ENCODE results near the gene G3BP2. TPM values are rescaled to one million over a fixed set of nuclear protein-coding genes. Genes with fewer than 3 reads are reported as not detected.

G3BP2 gene
- 119 TPM for total RNA-seq

DNA sequence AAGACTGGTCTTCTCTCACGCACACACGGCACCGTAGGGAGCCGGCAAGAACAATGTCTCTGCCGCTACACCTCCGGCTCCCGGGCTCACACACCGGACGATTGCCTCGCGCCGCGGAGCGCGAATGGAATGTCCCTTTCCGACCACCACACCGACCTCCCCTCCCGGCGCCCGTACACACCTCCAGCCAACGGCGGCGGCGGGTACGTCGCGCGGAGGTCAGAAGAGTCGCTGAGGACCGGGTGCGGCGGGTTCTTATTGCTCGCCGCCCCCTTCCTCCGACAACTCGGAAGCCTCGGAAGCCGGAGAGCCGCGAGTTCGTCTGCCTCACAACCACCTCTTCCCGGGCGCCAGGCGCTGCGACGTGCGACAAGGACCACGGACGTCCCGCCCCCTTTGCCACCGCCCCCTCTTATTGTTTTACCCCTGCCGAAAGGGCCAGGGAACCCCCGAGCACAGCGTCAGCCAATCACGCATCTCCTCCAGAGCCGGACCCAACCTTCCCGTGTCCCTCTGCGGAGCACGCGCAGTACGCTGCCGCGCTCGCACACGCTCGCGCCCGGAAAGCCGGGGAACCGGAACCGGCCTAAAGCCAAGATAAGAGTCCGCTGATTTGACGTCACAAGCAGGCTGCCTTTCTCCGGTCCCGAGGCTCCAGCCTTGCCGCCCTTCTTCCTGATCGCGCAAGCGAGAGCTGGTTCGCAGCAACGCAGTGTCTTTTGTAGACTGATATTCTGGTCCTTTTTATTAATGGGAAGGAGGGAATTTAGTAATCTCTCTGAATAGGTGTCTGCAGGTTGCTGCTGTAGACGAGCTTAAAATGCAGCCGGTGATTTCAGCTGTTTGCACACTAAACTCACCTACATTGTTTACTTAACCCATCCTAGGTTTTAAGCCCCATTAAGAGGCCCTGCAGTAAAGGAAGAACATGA is at the start of gene G3BP2:
TSS of gene G3BP2 (minus strand) at position 385 of the 932 bp plus-strand sequence. CDS start 11,386 bp downstream, outside the sequence.

DNA sequence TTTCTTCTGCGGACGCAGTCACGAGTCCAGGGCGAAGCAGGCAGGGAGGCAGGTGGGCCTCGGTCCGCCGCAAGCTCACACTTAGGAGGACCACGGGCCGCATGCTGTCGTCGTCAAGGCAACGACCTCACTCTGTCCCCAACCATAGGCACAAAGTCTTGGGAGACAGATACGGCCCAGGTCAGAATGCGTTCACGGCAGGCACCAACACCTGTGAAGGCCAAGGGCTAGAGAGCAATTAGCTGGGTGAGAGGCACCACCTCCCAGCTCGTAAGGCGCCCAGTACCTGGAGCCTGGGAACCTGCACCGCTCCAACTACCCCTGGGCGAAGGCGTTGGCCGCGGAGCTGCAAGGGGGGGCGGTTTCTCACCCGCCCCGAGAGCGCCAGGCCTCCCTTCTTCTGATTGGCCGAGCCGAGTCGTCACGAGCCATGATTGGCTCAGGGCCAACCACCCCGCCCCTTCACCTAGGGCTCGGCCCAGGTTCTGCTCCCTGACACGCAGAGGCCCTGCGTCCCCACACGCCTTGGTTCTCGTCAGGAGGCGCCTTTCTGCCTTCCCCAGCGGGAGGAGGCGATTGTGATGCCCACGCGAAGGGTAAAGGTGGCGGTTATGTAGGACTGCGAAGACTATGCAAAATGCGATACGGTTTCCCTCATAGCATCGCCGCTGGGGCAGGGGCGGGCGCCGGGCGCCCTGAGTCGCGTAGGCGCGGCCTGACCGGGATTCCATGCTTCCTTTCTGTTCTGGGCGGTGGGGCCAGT is 42.9 kb downstream of the G3BP2 start, which contains the start of gene CDKL2:
TSS of gene CDKL2 (minus strand) at position 355 of the 763 bp plus-strand sequence. CDS start 4,540 bp downstream, outside the sequence.

Small RNAs within 50 kb of the gene (small RNA-seq; reads per million reads assigned to genes)
- gene RF00019 (ENCODE audit: low replicate concordance), result not detected

Other genes starting within 250 kb of the G3BP2 start
- 23.5 TPM for gene RCHY1, start 159.0 kb downstream of the G3BP2 start, total RNA-seq
- gene THAP6, start 158.9 kb downstream of the G3BP2 start, total RNA-seq, result 20.4 TPM
- 0.18 TPM for gene ODAPH, start 117.3 kb downstream of the G3BP2 start, total RNA-seq
- 13.3 TPM for gene CDKL2, start 42.9 kb downstream of the G3BP2 start, total RNA-seq
- 74.1 TPM for gene USO1, start 51.2 kb upstream of the G3BP2 start, total RNA-seq
- not detected for gene PPEF2, start 229.0 kb upstream of the G3BP2 start, total RNA-seq

Data from metanephros (tissue), 2 donors.